Measurements from ENCODE around the gene LZTFL1. TPM values are rescaled to one million over a fixed set of nuclear protein-coding genes. Genes with fewer than 3 reads are reported as not detected.

The LZTFL1 gene
- total RNA-seq, 1 experiment from 2014 or later, result 21.0 TPM

- no peaks in the 10 kb centered on the region for H3K9me3 ChIP-seq (ENCODE audit: control insufficient read depth in 1 of 2, insufficient read depth in 1 of 2, low read depth in 1 of 2, low read length in 2 of 2)
- H3K27me3 ChIP-seq (ENCODE audit: insufficient read depth, low read length), result peaks cover 13% of the 10 kb centered on the region; the same call in 1 of the 2 replicates
- H3K4me1 ChIP-seq (ENCODE audit: control insufficient read depth in 1 of 2, insufficient read depth in 2 of 2, low read length in 2 of 2), result peaks cover 3 to 14% of the 10 kb centered on the region in 2 experiments; a peak in 3 of 4 replicates
- no peak overlapping the region for H2AFZ ChIP-seq (ENCODE audit: low read depth, low read length, poor library complexity, severe bottlenecking)
- H4K20me1 ChIP-seq (ENCODE audit: insufficient read depth), result no peaks in the 10 kb centered on the region
- no peaks in the 10 kb centered on the region for H3K9me2 ChIP-seq (ENCODE audit: insufficient read depth)
- no peak for ATAC-seq
- H3K4me3 ChIP-seq (replicated peaks in 1 of 2; ENCODE audit: low read depth in 1 of 2, low read length in 2 of 2), result no peak overlapping the region
- no peak overlapping the region for H3K9ac ChIP-seq (ENCODE audit: low read length)
- ChIA-PET POLR2A (no interaction called here), CTCF (no interaction called here), RAD21 (ENCODE audit: low non-redundant PET in 1 of 2, low total read pairs in 2 of 2, uncharacterized antibody in 2 of 2, unreplicated experiment in 2 of 2) (no interaction called here)
- no peak for DNase-seq (ENCODE audit: low read depth, low spot score)
- no peak overlapping the region for H3K4me2 ChIP-seq (ENCODE audit: low read length)
- no peak overlapping the region for H3K27ac ChIP-seq (ENCODE audit: low read depth, low read length)
- no peaks in the 10 kb centered on the region for H3K79me2 ChIP-seq (ENCODE audit: insufficient read depth, low read length)
- TF ChIP-seq CEBPB (IDR thresholded peaks at IDR 0.05; ENCODE audit: low read depth) (no peak), SP1 (IDR thresholded peaks at IDR 0.05; ENCODE audit: low read depth) (no peak), ZFX (IDR thresholded peaks at IDR 0.05) (no peak), EZH2 (IDR thresholded peaks at IDR 0.05) (no peak), ELF1 (IDR thresholded peaks at IDR 0.05; ENCODE audit: borderline replicate concordance, low read depth) (no peak), ATF3 (IDR thresholded peaks at IDR 0.05) (no peak)
- no peaks in the 10 kb centered on the region for H3K36me3 ChIP-seq (ENCODE audit: control insufficient read depth in 1 of 2, insufficient read depth in 2 of 2, low read length in 2 of 2)
- BruUV-seq (replicated peaks), result no TSS peak
- intact Hi-C loops (cut with micrococcal nuclease), result no loop called here
Observed at GRCh38 chr3:45844616-45845015, 2.7 kb upstream of the LZTFL1 start.

- ATAC-seq, result no peak
- POLR2A ChIA-PET, result interaction anchor here (0.9 kb wide), 1 partner anchor 27 kb away, joined by 3 read pairs; no protein-coding TSS in a partner anchor
Observed at GRCh38 chr3:45842851-45843625, 1.1 kb upstream of the LZTFL1 start.

More at GRCh38 chr3:45842851-45843625, 1.1 kb upstream of the LZTFL1 start:
- RAD21 ChIA-PET (ENCODE audit: low non-redundant PET in 1 of 2, low total read pairs in 2 of 2, uncharacterized antibody in 2 of 2, unreplicated experiment in 2 of 2), result no interaction called here
- Histone ChIP-seq H2AFZ (ENCODE audit: low read depth, low read length, poor library complexity, severe bottlenecking) (no peak overlapping the region), H3K4me1 (ENCODE audit: control insufficient read depth in 1 of 2, insufficient read depth in 2 of 2, low read length in 2 of 2) (peaks cover 3 to 14% of the 10 kb centered on the region in 2 experiments; a peak in 3 of 4 replicates), H3K9me3 (ENCODE audit: control insufficient read depth in 1 of 2, insufficient read depth in 1 of 2, low read depth in 1 of 2, low read length in 2 of 2) (no peaks in the 10 kb centered on the region), H3K27me3 (ENCODE audit: insufficient read depth, low read length) (peaks cover 9% of the 10 kb centered on the region; the same call in 1 of the 2 replicates), H3K4me3 (replicated peaks in 1 of 2; ENCODE audit: low read depth in 1 of 2, low read length in 2 of 2) (no peak overlapping the region), H3K36me3 (ENCODE audit: control insufficient read depth in 1 of 2, insufficient read depth in 2 of 2, low read length in 2 of 2) (no peaks in the 10 kb centered on the region), H3K79me2 (ENCODE audit: insufficient read depth, low read length) (no peaks in the 10 kb centered on the region), H4K20me1 (ENCODE audit: insufficient read depth) (no peaks in the 10 kb centered on the region), H3K9me2 (ENCODE audit: insufficient read depth) (no peaks in the 10 kb centered on the region), H3K4me2 (ENCODE audit: low read length) (peak overlapping the region; percentile 85), H3K9ac (ENCODE audit: low read length) (no peak overlapping the region), H3K27ac (ENCODE audit: low read depth, low read length) (no peak overlapping the region)
- no TSS peak for BruUV-seq (replicated peaks)
- DNase-seq (ENCODE audit: low read depth, low spot score), result no peak
- CTCF ChIA-PET, result interaction anchor here (0.8 to 1.3 kb wide), 2 partner anchors 10 to 535 kb away, joined by 3 to 4 read pairs; no protein-coding TSS in a partner anchor
- intact Hi-C loops (cut with micrococcal nuclease), result no loop called here
- TF ChIP-seq ZBTB33 (IDR thresholded peaks at IDR 0.05; ENCODE audit: extremely low read depth, insufficient replicate concordance, low read length) (no peak), ELF1 (IDR thresholded peaks at IDR 0.05; ENCODE audit: borderline replicate concordance, low read depth) (no peak), SRF (IDR thresholded peaks at IDR 0.05; ENCODE audit: low read depth) (no peak), TCF7L2 (IDR thresholded peaks at IDR 0.05; ENCODE audit: borderline replicate concordance, extremely low read depth, insufficient read depth, insufficient read length) (no peak)
